ENCODE results near the gene FAM163B.

Gene FAM163B

GRCh38 chr9:133635098-133635497, 25.9 kb upstream of the FAM163B start:
- H3K4me3 ChIP-seq (ENCODE audit: low read length) = no peak overlapping the region
- TF ChIP-seq, protein P1, sequence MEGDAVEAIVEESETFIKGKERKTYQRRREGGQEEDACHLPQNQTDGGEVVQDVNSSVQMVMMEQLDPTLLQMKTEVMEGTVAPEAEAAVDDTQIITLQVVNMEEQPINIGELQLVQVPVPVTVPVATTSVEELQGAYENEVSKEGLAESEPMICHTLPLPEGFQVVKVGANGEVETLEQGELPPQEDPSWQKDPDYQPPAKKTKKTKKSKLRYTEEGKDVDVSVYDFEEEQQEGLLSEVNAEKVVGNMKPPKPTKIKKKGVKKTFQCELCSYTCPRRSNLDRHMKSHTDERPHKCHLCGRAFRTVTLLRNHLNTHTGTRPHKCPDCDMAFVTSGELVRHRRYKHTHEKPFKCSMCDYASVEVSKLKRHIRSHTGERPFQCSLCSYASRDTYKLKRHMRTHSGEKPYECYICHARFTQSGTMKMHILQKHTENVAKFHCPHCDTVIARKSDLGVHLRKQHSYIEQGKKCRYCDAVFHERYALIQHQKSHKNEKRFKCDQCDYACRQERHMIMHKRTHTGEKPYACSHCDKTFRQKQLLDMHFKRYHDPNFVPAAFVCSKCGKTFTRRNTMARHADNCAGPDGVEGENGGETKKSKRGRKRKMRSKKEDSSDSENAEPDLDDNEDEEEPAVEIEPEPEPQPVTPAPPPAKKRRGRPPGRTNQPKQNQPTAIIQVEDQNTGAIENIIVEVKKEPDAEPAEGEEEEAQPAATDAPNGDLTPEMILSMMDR (conservative IDR thresholded peaks at IDR 0.05; ENCODE audit: low read length) = no peak
- DNase-seq (ENCODE audit: low read depth) = no peak

DNA sequence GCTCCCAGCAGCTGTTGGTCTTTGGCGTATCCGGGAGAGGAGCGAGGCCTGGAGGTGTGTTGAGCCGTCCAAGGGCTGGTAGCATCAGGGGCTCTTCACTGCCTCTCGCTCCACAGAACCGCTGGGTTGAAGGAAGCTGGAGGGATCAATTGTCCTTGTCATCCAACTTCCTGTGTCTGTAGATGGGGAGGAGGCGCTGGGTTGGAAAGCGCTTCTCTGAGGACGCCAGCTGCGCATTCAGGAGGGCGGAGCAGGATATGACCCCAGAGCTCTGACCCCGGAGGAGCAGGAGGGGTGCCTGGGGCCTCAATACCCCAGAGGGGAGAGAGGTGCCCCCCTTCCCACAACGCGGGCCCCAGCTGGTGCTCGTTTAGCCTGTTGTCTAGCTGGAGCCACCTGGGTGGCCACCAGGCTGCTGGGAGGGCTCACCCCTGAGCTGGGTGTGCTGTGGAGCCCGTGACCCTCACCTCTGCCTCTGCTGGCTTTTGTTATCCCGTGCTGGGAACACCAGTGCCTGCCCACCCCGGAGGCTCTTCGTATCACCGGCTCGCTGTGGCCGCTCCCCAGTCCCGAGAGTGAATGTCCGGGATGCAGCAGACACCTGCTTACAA, 25.0 kb upstream of the FAM163B start:
- H3K4me3 ChIP-seq (ENCODE audit: low read length) = no peak overlapping the region
- no peak for DNase-seq (ENCODE audit: low read depth)
- TF ChIP-seq, protein P1 (conservative IDR thresholded peaks at IDR 0.05; ENCODE audit: low read length) = no peak

DNA sequence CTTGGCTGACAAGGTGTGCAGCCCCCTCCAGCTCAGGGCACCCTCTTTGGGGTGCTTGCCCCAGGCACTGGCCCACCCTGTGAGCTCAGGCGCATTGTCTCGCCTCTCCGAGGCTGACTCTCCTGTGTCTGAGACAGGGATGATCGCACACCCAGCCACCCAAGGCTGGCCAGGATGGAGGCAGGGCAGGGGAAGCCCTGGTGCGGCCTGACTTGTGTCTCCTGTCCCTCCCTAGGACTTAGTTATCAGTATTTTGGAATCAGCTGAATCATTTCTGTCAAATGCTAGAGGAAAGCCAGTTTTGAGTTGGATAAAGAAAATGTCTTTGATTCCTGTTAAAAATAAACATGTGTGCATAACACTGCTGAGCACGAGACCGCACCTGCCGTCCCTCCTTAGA, 24.5 kb upstream of the FAM163B start:
- TF ChIP-seq, protein P1 (conservative IDR thresholded peaks at IDR 0.05; ENCODE audit: low read length) = no peak
- DNase-seq (ENCODE audit: low read depth) = no peak
- H3K4me3 ChIP-seq (ENCODE audit: low read length) = no peak overlapping the region

DNA sequence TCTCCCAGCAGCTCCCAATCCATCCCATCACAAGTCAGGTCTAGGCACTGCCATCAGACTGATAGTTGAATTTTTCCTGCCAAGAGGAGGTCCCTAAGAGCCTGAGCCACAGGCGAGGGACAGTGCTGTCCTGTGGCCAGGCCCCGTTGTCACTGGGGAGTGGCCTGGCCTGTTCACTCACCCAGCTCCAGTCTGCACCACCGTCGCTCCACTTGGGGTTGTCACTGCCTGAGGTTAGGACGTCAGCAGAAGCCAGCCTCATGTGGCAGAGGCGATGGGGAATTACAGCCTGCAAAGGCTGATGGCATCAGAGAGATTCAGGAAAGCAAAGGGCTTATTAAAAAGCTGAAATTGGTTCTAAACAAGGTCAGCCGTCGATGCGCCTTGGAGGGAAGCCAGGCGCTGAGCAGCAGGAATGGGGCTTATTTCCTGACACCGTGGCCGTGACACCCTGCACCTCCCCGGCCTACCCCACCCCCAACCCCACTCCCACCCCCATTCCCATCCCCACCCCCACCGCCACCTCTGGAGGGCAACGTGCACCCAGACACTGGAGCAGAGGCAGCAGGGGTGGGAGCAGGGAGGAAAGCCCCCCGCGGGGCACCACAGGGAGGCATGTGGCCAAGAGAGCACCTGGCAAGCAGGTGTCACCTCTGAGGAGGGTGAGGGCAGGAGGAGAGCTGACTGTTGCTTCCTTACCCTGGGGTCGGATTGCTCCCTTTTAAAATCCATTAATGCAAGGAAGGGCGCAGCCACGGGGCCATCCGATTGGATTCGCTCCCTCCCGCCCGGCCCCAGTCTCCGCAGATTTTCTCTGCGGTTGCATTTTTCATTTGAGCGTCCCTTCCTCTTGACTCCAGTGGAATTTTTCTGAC, 23.9 kb upstream of the FAM163B start:
- TF ChIP-seq, protein P1 (conservative IDR thresholded peaks at IDR 0.05; ENCODE audit: low read length) = no peak
- no peak overlapping the region for H3K4me3 ChIP-seq (ENCODE audit: low read length)
- DNase-seq (ENCODE audit: low read depth) = no peak

- TF ChIP-seq, protein P1 (conservative IDR thresholded peaks at IDR 0.05; ENCODE audit: low read length) = no peak
- no peak overlapping the region for H3K4me3 ChIP-seq (ENCODE audit: low read length)
Observed at GRCh38 chr9:133631111-133631510, 21.9 kb upstream of the FAM163B start.

DNA sequence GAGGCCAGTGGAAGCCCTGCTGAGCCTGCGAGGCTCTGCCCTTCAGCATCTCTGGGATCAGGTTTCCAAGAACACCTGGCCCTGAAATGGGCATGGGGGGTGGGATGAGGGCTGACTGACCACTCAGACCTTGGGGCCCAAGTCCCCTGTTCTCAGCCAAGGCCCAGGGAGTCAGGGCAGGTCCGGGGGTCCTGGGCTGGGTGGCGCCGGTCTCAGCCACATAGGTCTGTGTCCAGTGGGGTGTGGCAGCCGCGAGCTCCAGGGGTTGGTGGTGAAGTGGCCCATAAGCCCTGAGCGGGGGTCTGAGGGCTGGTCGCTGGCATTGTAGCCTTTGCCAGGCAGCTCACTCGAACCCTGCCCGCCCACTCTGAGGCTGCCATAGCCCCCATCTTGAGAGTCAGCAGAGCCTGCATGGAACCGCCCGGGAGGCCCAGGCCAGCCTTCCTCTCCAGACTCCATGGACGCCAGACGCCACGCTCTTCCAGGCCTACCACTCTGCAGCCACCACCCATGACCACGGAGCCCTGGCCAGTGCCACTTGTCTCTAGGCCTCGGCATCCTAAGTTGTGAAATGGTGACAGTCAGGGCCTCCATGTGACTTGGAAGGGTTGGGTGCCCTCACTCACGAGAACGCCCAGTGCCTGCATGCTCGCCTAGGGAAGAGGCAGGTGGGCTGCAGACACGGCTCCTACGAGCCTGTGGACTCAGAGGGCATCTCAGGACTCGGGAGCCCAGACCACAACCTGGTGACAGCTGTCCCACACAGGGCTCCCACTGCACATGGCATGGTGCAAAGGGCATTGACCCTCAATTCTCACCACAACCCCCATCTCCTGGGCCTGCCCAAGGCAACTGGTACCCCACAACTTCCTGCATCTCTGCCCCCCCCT, 20.3 kb upstream of the FAM163B start:
- H3K4me3 ChIP-seq (ENCODE audit: low read length) = no peak overlapping the region
- DNase-seq (ENCODE audit: low read depth) = no peak
- TF ChIP-seq, protein P1 (conservative IDR thresholded peaks at IDR 0.05; ENCODE audit: low read length) = no peak

More at GRCh38 chr9:133631111-133631510, 21.9 kb upstream of the FAM163B start:
- no peak for DNase-seq (ENCODE audit: low read depth)

Data from AG10803 (cell line).